Astrocyte (in vitro differentiated cells and primary cell): ENCODE results near the gene UGT1A6. TPM values are rescaled to one million over a fixed set of nuclear protein-coding genes. Genes with fewer than 3 reads are reported as not detected.

Experiments used
- DNase-seq: peaks from one replicate; pipeline ENCODE4 v3.0.0-alpha.2; 2010; ENCODE audit warnings: low read depth
- FAIRE-seq: peaks from 2 replicates; lab custom pipeline; 2011; peaks lifted over from hg19 to GRCh38; lab: Jason Lieb, UNC
- H2AFZ ChIP-seq: 2 replicates; pipeline ENCODE4 v1.6.0; 2012; ENCODE audit warnings: low read depth, low read length, inconsistent platforms
- H3K27ac ChIP-seq: 2 replicates; pipeline ENCODE4 v1.5.1; 2011; ENCODE audit warnings: low read depth, low read length, inconsistent platforms
- H3K27me3 ChIP-seq: 2 replicates; pipeline ENCODE4 v1.6.0; 2011; ENCODE audit warnings: low read length, inconsistent platforms; ENCODE audit not compliant: insufficient read depth
- H3K36me3 ChIP-seq: 2 replicates; pipeline ENCODE4 v1.5.1; 2011; ENCODE audit warnings: low read length, inconsistent platforms; ENCODE audit not compliant: insufficient read depth
- H3K4me1 ChIP-seq: 2 replicates; pipeline ENCODE4 v1.5.1; 2011; ENCODE audit warnings: low read length, inconsistent platforms; ENCODE audit not compliant: insufficient read depth
- H3K4me2 ChIP-seq: 2 replicates; pipeline ENCODE4 v1.6.0; 2012; ENCODE audit warnings: low read length, inconsistent platforms
- H3K4me3 ChIP-seq: 2 replicates; pipeline ENCODE4 v1.5.1; 2011; ENCODE audit warnings: low read depth, mild to moderate bottlenecking, low read length, inconsistent platforms; ENCODE audit not compliant: insufficient read depth
- H3K79me2 ChIP-seq: 2 replicates; pipeline ENCODE4 v1.6.0; 2012; ENCODE audit warnings: mild to moderate bottlenecking, low read length, inconsistent platforms; ENCODE audit not compliant: insufficient read depth
- H3K9ac ChIP-seq: 2 replicates; pipeline ENCODE4 v1.6.0; 2012; ENCODE audit warnings: mild to moderate bottlenecking, low read length, inconsistent platforms
- H3K9me3 ChIP-seq: 2 replicates; pipeline ENCODE4 v1.5.1; 2012; ENCODE audit warnings: low read depth, mild to moderate bottlenecking, low read length, inconsistent platforms; ENCODE audit not compliant: insufficient read depth
- H4K20me1 ChIP-seq: 2 replicates; pipeline ENCODE4 v1.6.0; 2012; ENCODE audit warnings: low read length, inconsistent platforms; ENCODE audit not compliant: insufficient read depth
- H3K27ac Mint-ChIP-seq: one replicate; pipeline ENCODE4 v1.8.0; 2021; ENCODE audit warnings: mild to moderate bottlenecking, mixed read lengths; ENCODE audit not compliant: unreplicated experiment
- H3K27me3 Mint-ChIP-seq: one replicate; pipeline ENCODE4 v1.8.0; 2021; ENCODE audit warnings: low read depth, mixed read lengths; ENCODE audit not compliant: unreplicated experiment
- H3K36me3 Mint-ChIP-seq: one replicate; pipeline ENCODE4 v1.8.0; 2021; ENCODE audit warnings: low read depth, mixed read lengths; ENCODE audit not compliant: unreplicated experiment
- H3K4me1 Mint-ChIP-seq: one replicate; pipeline ENCODE4 v1.8.0; 2021; ENCODE audit warnings: low read depth, mixed read lengths; ENCODE audit not compliant: unreplicated experiment
- H3K4me3 Mint-ChIP-seq: one replicate; pipeline ENCODE4 v1.8.0; 2021; ENCODE audit warnings: mild to moderate bottlenecking, moderate library complexity, mixed read lengths; ENCODE audit not compliant: unreplicated experiment
- H3K9me3 Mint-ChIP-seq: one replicate; pipeline ENCODE4 v1.8.0; 2021; ENCODE audit warnings: mild to moderate bottlenecking, mixed read lengths; ENCODE audit not compliant: unreplicated experiment
- EZH2 ChIP-seq: IDR thresholded peaks from 2 replicates; pipeline ENCODE4 v1.6.1; 2012; ENCODE audit warnings: mild to moderate bottlenecking, low read length, inconsistent platforms; ENCODE audit not compliant: insufficient read depth
- total RNA-seq: library from RNA; stranded (reverse); gene quantifications from 2 replicates; pipeline ENCODE4 v1.2.1, GENCODE V29; 2021
- TF ChIP-seq, protein P1 (sequence below): IDR thresholded peaks from 2 replicates; pipeline ENCODE4 v1.5.1; 2011; ENCODE audit warnings: low read depth, mild to moderate bottlenecking, inconsistent platforms, low read length, moderate library complexity; ENCODE audit not compliant: insufficient read depth

UGT1A6 gene
- total RNA-seq, 1 donor from 2014 or later: not detected

DNA sequence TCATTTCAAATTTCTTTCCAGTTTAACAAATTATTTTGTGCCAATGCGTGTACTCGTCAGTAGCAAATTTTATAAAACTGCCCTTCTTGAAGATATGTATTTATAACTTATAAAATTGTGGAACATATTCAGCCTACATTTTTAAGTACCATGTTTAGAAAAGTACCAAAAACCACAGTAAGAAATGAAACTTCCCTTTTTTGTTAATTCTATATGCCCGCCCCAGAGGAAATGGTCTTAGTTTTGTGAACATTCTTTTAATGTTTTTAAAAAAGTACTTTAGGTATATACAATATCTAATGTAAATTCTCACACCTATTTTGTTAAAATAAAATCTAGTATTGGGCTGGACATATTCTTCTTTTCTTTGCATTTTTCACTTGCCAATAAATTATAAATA, 19.8 kb upstream of the UGT1A6 start:
- peaks cover 17% of the 10 kb centered on the region for H3K27me3 Mint-ChIP-seq
- H3K9me3 ChIP-seq: no peaks in the 10 kb centered on the region
- H4K20me1 ChIP-seq: no peaks in the 10 kb centered on the region
- no peaks in the 10 kb centered on the region for H3K27me3 ChIP-seq
- H3K27ac Mint-ChIP-seq: no peak overlapping the region
- H3K4me2 ChIP-seq: no peak overlapping the region
- FAIRE-seq: no peak
- H3K4me1 ChIP-seq: peaks cover 4% of the 10 kb centered on the region
- no peak overlapping the region for H2AFZ ChIP-seq
- H3K4me1 Mint-ChIP-seq: no peaks in the 10 kb centered on the region
- H3K9me3 Mint-ChIP-seq: peaks cover 2% of the 10 kb centered on the region
- H3K9ac ChIP-seq: no peak overlapping the region
- H3K4me3 Mint-ChIP-seq: no peak overlapping the region
- H3K79me2 ChIP-seq: no peaks in the 10 kb centered on the region
- no peaks in the 10 kb centered on the region for H3K36me3 ChIP-seq
- no peak for DNase-seq
- no peak overlapping the region for H3K27ac ChIP-seq
- H3K4me3 ChIP-seq: no peak overlapping the region
- TF ChIP-seq, protein P1, sequence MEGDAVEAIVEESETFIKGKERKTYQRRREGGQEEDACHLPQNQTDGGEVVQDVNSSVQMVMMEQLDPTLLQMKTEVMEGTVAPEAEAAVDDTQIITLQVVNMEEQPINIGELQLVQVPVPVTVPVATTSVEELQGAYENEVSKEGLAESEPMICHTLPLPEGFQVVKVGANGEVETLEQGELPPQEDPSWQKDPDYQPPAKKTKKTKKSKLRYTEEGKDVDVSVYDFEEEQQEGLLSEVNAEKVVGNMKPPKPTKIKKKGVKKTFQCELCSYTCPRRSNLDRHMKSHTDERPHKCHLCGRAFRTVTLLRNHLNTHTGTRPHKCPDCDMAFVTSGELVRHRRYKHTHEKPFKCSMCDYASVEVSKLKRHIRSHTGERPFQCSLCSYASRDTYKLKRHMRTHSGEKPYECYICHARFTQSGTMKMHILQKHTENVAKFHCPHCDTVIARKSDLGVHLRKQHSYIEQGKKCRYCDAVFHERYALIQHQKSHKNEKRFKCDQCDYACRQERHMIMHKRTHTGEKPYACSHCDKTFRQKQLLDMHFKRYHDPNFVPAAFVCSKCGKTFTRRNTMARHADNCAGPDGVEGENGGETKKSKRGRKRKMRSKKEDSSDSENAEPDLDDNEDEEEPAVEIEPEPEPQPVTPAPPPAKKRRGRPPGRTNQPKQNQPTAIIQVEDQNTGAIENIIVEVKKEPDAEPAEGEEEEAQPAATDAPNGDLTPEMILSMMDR: no peak
- peaks cover 2% of the 10 kb centered on the region for H3K36me3 Mint-ChIP-seq

DNA sequence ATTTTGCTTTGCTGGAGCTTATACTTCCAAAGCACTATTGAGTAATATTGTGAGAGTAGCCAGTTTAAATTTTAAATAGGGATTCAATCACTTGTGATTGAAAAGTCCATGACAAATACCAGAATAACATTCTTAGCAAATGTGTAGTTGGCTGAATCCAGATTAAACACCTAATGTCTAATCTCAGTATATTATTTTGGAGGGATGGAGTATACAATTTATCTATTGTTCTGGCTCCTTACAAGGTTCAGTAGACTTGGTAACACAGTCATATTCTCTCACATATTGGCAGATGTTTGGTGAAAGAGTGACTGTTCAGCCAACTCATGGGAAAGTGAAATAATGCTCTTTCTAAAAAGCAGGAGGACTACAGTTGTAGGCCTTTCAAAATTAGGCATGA, 18.8 kb upstream of the UGT1A6 start:
- H3K36me3 ChIP-seq: no peaks in the 10 kb centered on the region
- FAIRE-seq (no peak), DNase-seq (no peak)
- no peak overlapping the region for H3K27ac ChIP-seq
- H4K20me1 ChIP-seq: no peaks in the 10 kb centered on the region
- Mint-ChIP-seq H3K9me3 (peaks cover 2% of the 10 kb centered on the region), H3K27me3 (peaks cover 17% of the 10 kb centered on the region), H3K4me1 (no peaks in the 10 kb centered on the region), H3K4me3 (no peak overlapping the region), H3K36me3 (peaks cover 2% of the 10 kb centered on the region), H3K27ac (no peak overlapping the region)
- no peaks in the 10 kb centered on the region for H3K9me3 ChIP-seq
- TF ChIP-seq EZH2: no peak
- TF ChIP-seq, protein P1: no peak
- H3K4me3 ChIP-seq: no peak overlapping the region
- no peak overlapping the region for H3K4me2 ChIP-seq
- H3K27me3 ChIP-seq: no peaks in the 10 kb centered on the region
- no peak overlapping the region for H3K9ac ChIP-seq
- H2AFZ ChIP-seq: no peak overlapping the region
- H3K4me1 ChIP-seq: peaks cover 4% of the 10 kb centered on the region
- no peaks in the 10 kb centered on the region for H3K79me2 ChIP-seq

DNA sequence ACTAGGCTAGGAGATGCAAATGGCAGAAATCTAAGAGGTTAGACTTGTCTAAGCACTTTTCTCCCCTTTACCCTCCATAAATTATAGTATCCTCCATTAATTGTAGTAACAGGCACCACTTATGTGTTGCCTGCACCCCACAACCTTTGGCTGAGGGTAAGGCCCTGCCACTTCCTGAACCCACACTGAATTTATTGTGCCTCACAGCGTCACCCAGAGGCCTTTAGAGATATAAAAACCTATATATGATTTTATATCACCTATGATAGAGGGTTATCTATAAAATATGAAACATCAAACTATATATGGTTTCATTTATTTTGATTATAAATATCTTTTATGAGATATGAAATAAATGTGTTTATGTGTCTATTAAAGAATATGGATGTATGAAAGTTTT, 18.4 kb upstream of the UGT1A6 start:
- H3K9me3 ChIP-seq: no peaks in the 10 kb centered on the region
- H3K36me3 ChIP-seq: no peaks in the 10 kb centered on the region
- H3K79me2 ChIP-seq: no peaks in the 10 kb centered on the region
- Mint-ChIP-seq H3K36me3 (peaks cover 2% of the 10 kb centered on the region), H3K27me3 (peaks cover 17% of the 10 kb centered on the region), H3K27ac (no peak overlapping the region), H3K4me3 (no peak overlapping the region), H3K4me1 (no peaks in the 10 kb centered on the region), H3K9me3 (peaks cover 2% of the 10 kb centered on the region)
- H3K4me2 ChIP-seq: no peak overlapping the region
- H3K9ac ChIP-seq: no peak overlapping the region
- FAIRE-seq (no peak), DNase-seq (no peak)
- H3K4me3 ChIP-seq: no peak overlapping the region
- no peaks in the 10 kb centered on the region for H3K27me3 ChIP-seq
- peaks cover 4% of the 10 kb centered on the region for H3K4me1 ChIP-seq
- no peak overlapping the region for H3K27ac ChIP-seq
- TF ChIP-seq, protein P1: no peak
- no peak for TF ChIP-seq EZH2
- H4K20me1 ChIP-seq: no peaks in the 10 kb centered on the region
- H2AFZ ChIP-seq: no peak overlapping the region
